LNCaP clone FGC (cell line): ENCODE results near the gene SNAP47.
A peak's percentile ranks its signal among the peaks of the same experiment; 100 is the strongest.
"Not testable (repeated sequence)": the region's sequence is repeated elsewhere in the genome, so short reads cannot be mapped to it uniquely, and the experiment has no call there.

ENCODE experiments used
- DNase-seq: peaks from one replicate; pipeline ENCODE4 v3.0.0-alpha.2; 2011; ENCODE audit warnings: low read depth
- H3K4me3 ChIP-seq: 2 replicates; pipeline ENCODE4 v1.5.1; 2011; ENCODE audit warnings: mild to moderate bottlenecking, low read depth, low read length, control low read depth
- CTCF ChIP-seq: IDR thresholded peaks from 2 replicates; pipeline ENCODE4 v1.5.1; 2012; ENCODE audit warnings: mild to moderate bottlenecking; ENCODE audit not compliant: control insufficient read depth, insufficient read depth; ENCODE audit errors: extremely low read depth

SNAP47 gene, protein sequence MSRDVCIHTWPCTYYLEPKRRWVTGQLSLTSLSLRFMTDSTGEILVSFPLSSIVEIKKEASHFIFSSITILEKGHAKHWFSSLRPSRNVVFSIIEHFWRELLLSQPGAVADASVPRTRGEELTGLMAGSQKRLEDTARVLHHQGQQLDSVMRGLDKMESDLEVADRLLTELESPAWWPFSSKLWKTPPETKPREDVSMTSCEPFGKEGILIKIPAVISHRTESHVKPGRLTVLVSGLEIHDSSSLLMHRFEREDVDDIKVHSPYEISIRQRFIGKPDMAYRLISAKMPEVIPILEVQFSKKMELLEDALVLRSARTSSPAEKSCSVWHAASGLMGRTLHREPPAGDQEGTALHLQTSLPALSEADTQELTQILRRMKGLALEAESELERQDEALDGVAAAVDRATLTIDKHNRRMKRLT

GRCh38 chr1:227734856-227735538 is at the start of gene SNAP47, which contains the start of gene JMJD4:
TSS of gene SNAP47 (plus strand) at chr1:227735435. CDS start at chr1:227747737, 12,302 bp downstream.
TSS of gene JMJD4 (minus strand) at chr1:227735302. CDS start at chr1:227735273, 29 bp downstream.
- peak; percentile 72 for DNase-seq
- H3K4me3 ChIP-seq = peak within 1 kb of the TSS; percentile 94
- no peak for TF ChIP-seq CTCF

DNA sequence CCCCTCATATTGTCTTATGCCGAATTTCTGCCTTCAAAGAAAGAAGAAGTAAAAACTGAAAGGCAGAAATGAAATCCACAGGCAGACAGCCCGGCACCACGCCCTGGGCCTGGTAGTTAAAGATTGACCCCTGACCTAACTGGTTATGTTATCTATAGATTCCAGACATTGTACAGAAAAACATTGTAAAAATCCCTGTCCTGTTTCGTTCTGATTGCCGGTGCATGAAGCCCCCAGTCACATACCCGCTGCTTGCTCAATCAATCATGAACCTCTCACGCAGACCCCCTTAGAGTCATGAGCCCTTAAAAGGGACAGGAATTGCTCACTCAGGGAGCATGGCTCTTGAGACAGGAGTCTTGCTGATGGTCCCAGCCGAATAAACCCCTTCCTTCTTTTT is 49.4 kb upstream of the SNAP47 start:
- no peak for TF ChIP-seq CTCF
- DNase-seq = no peak
- no peak overlapping the region for H3K4me3 ChIP-seq

DNA sequence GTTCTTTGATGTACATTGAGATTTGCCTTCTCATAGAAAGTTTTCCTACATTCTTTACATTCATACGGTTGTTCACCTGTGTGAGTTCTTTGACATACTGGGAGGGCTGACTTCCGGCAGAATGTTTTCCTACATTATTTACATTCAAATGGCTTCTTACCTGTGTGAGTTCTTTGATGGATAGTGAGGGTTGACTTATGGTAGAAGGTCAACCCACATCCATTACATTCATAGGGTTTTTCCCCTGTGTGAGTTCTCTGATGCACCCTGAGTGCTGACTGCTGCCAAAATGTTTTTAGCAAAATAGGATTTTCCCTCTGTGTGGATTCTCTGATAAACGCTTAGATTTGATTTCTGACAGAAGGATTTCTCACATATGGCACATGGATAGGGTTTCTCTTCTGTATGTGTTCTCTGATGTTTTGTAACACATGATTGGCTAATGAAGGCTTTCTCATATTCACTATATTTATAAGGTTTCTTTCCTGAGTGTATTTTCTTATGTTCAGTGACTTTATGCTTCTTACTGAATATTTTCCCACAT is 37.8 kb upstream of the SNAP47 start:
- no peak overlapping the region for H3K4me3 ChIP-seq
- DNase-seq = no peak
- no peak for TF ChIP-seq CTCF

GRCh38 chr1:227701631-227702030 is 33.6 kb upstream of the SNAP47 start:
- not testable (repeated sequence) for H3K4me3 ChIP-seq, DNase-seq

- TF ChIP-seq CTCF = no peak
- no peak for DNase-seq
- H3K4me3 ChIP-seq = no peak overlapping the region
These were observed 27.4 kb upstream of the SNAP47 start for GRCh38 chr1:227707846-227708245.

GRCh38 chr1:227709451-227709850 is 25.8 kb upstream of the SNAP47 start:
- H3K4me3 ChIP-seq = no peak overlapping the region
- no peak for TF ChIP-seq CTCF
- DNase-seq = no peak

GRCh38 chr1:227710474-227710873 is 24.8 kb upstream of the SNAP47 start:
- not testable (repeated sequence) for DNase-seq, H3K4me3 ChIP-seq
